Measurements from ENCODE around the gene XYLT1.

Gene XYLT1

GRCh38 chr16:17270683-17271109 is 200.1 kb downstream of the XYLT1 start:
- no peak overlapping the region for H3K27ac ChIP-seq
- no peak overlapping the region for H3K4me3 ChIP-seq (ENCODE audit: low read depth, low read length)
- TF ChIP-seq CTCF (IDR thresholded peaks at IDR 0.05; ENCODE audit: low read depth, low read length, missing control alignments): no peak
- in situ Hi-C loops (cut with HindIII; ENCODE audit: low pct_ligation_motif_present, low sequenced_read_pairs): no loop called here
- no peaks in the 10 kb centered on the region for H3K36me3 ChIP-seq (replicated peaks)
- H3K27me3 ChIP-seq (replicated peaks): no peaks in the 10 kb centered on the region
- DNase-seq: no peak

GRCh38 chr16:17270111-17270510 is 200.6 kb downstream of the XYLT1 start:
- in situ Hi-C loops (cut with HindIII; ENCODE audit: low pct_ligation_motif_present, low sequenced_read_pairs): no loop called here
- no peak overlapping the region for H3K27ac ChIP-seq
- DNase-seq: no peak
- TF ChIP-seq CTCF (IDR thresholded peaks at IDR 0.05; ENCODE audit: low read depth, low read length, missing control alignments): no peak
- no peaks in the 10 kb centered on the region for H3K27me3 ChIP-seq (replicated peaks)
- no peak overlapping the region for H3K4me3 ChIP-seq (ENCODE audit: low read depth, low read length)
- no peaks in the 10 kb centered on the region for H3K36me3 ChIP-seq (replicated peaks)

GRCh38 chr16:17269439-17269838 is 201.3 kb downstream of the XYLT1 start:
- H3K27me3 ChIP-seq (replicated peaks): no peaks in the 10 kb centered on the region
- H3K36me3 ChIP-seq (replicated peaks): no peaks in the 10 kb centered on the region
- no peak overlapping the region for H3K4me3 ChIP-seq (ENCODE audit: low read depth, low read length)
- in situ Hi-C loops (cut with HindIII; ENCODE audit: low pct_ligation_motif_present, low sequenced_read_pairs): no loop called here
- no peak for TF ChIP-seq CTCF (IDR thresholded peaks at IDR 0.05; ENCODE audit: low read depth, low read length, missing control alignments)
- DNase-seq: no peak
- no peak overlapping the region for H3K27ac ChIP-seq

- no peak overlapping the region for H3K4me3 ChIP-seq (ENCODE audit: low read depth, low read length)
- no peaks in the 10 kb centered on the region for H3K36me3 ChIP-seq (replicated peaks)
- no peak for TF ChIP-seq CTCF (IDR thresholded peaks at IDR 0.05; ENCODE audit: low read depth, low read length, missing control alignments)
- no peaks in the 10 kb centered on the region for H3K27me3 ChIP-seq (replicated peaks)
- in situ Hi-C loops (cut with HindIII; ENCODE audit: low pct_ligation_motif_present, low sequenced_read_pairs): no loop called here
- no peak for DNase-seq
- no peak overlapping the region for H3K27ac ChIP-seq
These were observed 204.0 kb downstream of the XYLT1 start for GRCh38 chr16:17266608-17267313.

- no peaks in the 10 kb centered on the region for H3K36me3 ChIP-seq (replicated peaks)
- H3K4me3 ChIP-seq (ENCODE audit: low read depth, low read length): no peak overlapping the region
- H3K27me3 ChIP-seq (replicated peaks): no peaks in the 10 kb centered on the region
- DNase-seq: no peak
- no peak for TF ChIP-seq CTCF (IDR thresholded peaks at IDR 0.05; ENCODE audit: low read depth, low read length, missing control alignments)
- H3K27ac ChIP-seq: no peak overlapping the region
- in situ Hi-C loops (cut with HindIII; ENCODE audit: low pct_ligation_motif_present, low sequenced_read_pairs): no loop called here
These were observed 205.6 kb downstream of the XYLT1 start for GRCh38 chr16:17265154-17265553.

All from brain microvascular endothelial cell (primary cell).